WTC11 (cell line): ENCODE results near the gene MCL1. TPM values are rescaled to one million over a fixed set of nuclear protein-coding genes. Genes with fewer than 3 reads are reported as not detected.

ENCODE experiments used
- ATAC-seq: fragments of 200-7000 bp; cut with Tn5 transposase; 2 replicates; pipeline ENCODE4 v1.10.0; 2021; ENCODE audit warnings: mild to moderate bottlenecking, moderate library complexity
- CTCF ChIA-PET: fragments of 300-600 bp; sonication (Branson Sonifier 250); formaldehyde crosslinking; loops from one replicate; lab custom pipeline; 2021; ENCODE audit warnings: antibody characterized with exemption; lab: Charles Lee
- POLR2A ChIA-PET: fragments of 350-600 bp; sonication (Branson Sonifier 250); formaldehyde crosslinking; loops from one replicate; lab custom pipeline; 2021; ENCODE audit warnings: antibody characterized with exemption; lab: Charles Lee
- DNase-seq: peaks from one replicate; pipeline ENCODE4 v3.0.0; 2021; ENCODE audit warnings: low spot score
- H3K27ac Mint-ChIP-seq: 2 replicates; pipeline ENCODE4 v1.8.0; 2021; ENCODE audit warnings: mixed read lengths
- H3K27me3 Mint-ChIP-seq: 2 replicates; pipeline ENCODE4 v1.8.0; 2021; ENCODE audit warnings: low read depth, mild to moderate bottlenecking, moderate library complexity, mixed read lengths
- H3K36me3 Mint-ChIP-seq: 2 replicates; pipeline ENCODE4 v1.8.0; 2021; ENCODE audit warnings: mixed read lengths
- H3K4me1 Mint-ChIP-seq: 2 replicates; pipeline ENCODE4 v1.8.0; 2022; ENCODE audit warnings: mixed read lengths
- H3K4me3 Mint-ChIP-seq: 2 replicates; pipeline ENCODE4 v1.8.0; 2021; ENCODE audit warnings: mild to moderate bottlenecking, moderate library complexity, mixed read lengths
- H3K9me3 Mint-ChIP-seq: 2 replicates; pipeline ENCODE4 v1.8.0; 2021; ENCODE audit warnings: mixed read lengths
- ARID4B ChIP-seq: sonication (generic); formaldehyde crosslinking; IDR thresholded peaks from 2 replicates; pipeline ENCODE4 v1.8.0; 2023; ENCODE audit warnings: missing genetic modification reagents, mild to moderate bottlenecking, borderline replicate concordance
- CBFB ChIP-seq: sonication (generic); formaldehyde crosslinking; IDR thresholded peaks from 2 replicates; pipeline ENCODE4 v1.8.1; 2022; ENCODE audit warnings: mild to moderate bottlenecking, low read depth, missing genetic modification reagents
- CDX4 ChIP-seq: fragments of 250-450 bp; sonication (Bioruptor Pico); IDR thresholded peaks from 2 replicates; pipeline ENCODE4 v1.9.0; 2021; ENCODE audit warnings: moderate library complexity, mild to moderate bottlenecking, inconsistent platforms, borderline replicate concordance
- CREM ChIP-seq: sonication (generic); formaldehyde crosslinking; IDR thresholded peaks from 2 replicates; pipeline ENCODE4 v1.8.1; 2022; ENCODE audit warnings: mild to moderate bottlenecking, missing genetic modification reagents, moderate library complexity
- FOXP1 ChIP-seq: sonication (generic); formaldehyde crosslinking; IDR thresholded peaks from 2 replicates; pipeline ENCODE4 v1.8.0; 2022; ENCODE audit warnings: missing genetic modification reagents, mild to moderate bottlenecking, moderate library complexity, borderline replicate concordance
- GABPB1 ChIP-seq: sonication (generic); formaldehyde crosslinking; IDR thresholded peaks from 2 replicates; pipeline ENCODE4 v1.8.1; 2023; ENCODE audit warnings: mild to moderate bottlenecking, missing genetic modification reagents
- HMGXB4 ChIP-seq: sonication (generic); formaldehyde crosslinking; IDR thresholded peaks from 2 replicates; pipeline ENCODE4 v1.8.1; 2023; ENCODE audit warnings: mild to moderate bottlenecking, moderate library complexity, missing genetic modification reagents
- JUN ChIP-seq: sonication (generic); formaldehyde crosslinking; IDR thresholded peaks from 2 replicates; pipeline ENCODE4 v1.8.0; 2023; ENCODE audit warnings: mild to moderate bottlenecking, missing genetic modification reagents
- NR3C1 ChIP-seq: sonication (generic); formaldehyde crosslinking; conservative IDR thresholded peaks from 2 replicates; pipeline ENCODE4 v1.8.1; 2023; ENCODE audit warnings: low read depth, mild to moderate bottlenecking, missing genetic modification reagents
- SMAD3 ChIP-seq: sonication (generic); formaldehyde crosslinking; IDR thresholded peaks from 2 replicates; pipeline ENCODE4 v1.8.0; 2022; ENCODE audit warnings: missing genetic modification reagents, mild to moderate bottlenecking, borderline replicate concordance
- STAT6 ChIP-seq: sonication (generic); formaldehyde crosslinking; conservative IDR thresholded peaks from 2 replicates; pipeline ENCODE4 v1.8.1; 2023; ENCODE audit warnings: mild to moderate bottlenecking, low read depth, missing genetic modification reagents, moderate library complexity
- TP53 ChIP-seq: sonication (generic); formaldehyde crosslinking; IDR thresholded peaks from 2 replicates; pipeline ENCODE4 v1.8.1; 2023; ENCODE audit warnings: mild to moderate bottlenecking, missing genetic modification reagents
- USF1 ChIP-seq: sonication (generic); formaldehyde crosslinking; IDR thresholded peaks from 2 replicates; pipeline ENCODE4 v1.8.0; 2022; ENCODE audit warnings: mild to moderate bottlenecking, missing genetic modification reagents
- ZBTB43 ChIP-seq: sonication (generic); formaldehyde crosslinking; IDR thresholded peaks from 2 replicates; pipeline ENCODE4 v1.8.1; 2023; ENCODE audit warnings: mild to moderate bottlenecking, missing genetic modification reagents
- ZNF121 ChIP-seq: sonication (generic); formaldehyde crosslinking; IDR thresholded peaks from 2 replicates; pipeline ENCODE4 v1.8.0; 2023; ENCODE audit warnings: missing genetic modification reagents
- ZNF138 ChIP-seq: sonication (generic); formaldehyde crosslinking; conservative IDR thresholded peaks from 2 replicates; pipeline ENCODE4 v1.8.1; 2022; ENCODE audit warnings: mild to moderate bottlenecking, moderate library complexity, missing genetic modification reagents
- ZNF317 ChIP-seq: sonication (generic); formaldehyde crosslinking; IDR thresholded peaks from 2 replicates; pipeline ENCODE4 v1.8.1; 2023; ENCODE audit warnings: low read depth, mild to moderate bottlenecking, moderate library complexity, missing genetic modification reagents, borderline replicate concordance
- ZNF512 ChIP-seq: sonication (generic); formaldehyde crosslinking; IDR thresholded peaks from 2 replicates; pipeline ENCODE4 v1.8.1; 2022; ENCODE audit warnings: missing genetic modification reagents, borderline replicate concordance
- ZNF671 ChIP-seq: fragments of 250-450 bp; sonication (Bioruptor Pico); IDR thresholded peaks from 2 replicates; pipeline ENCODE4 v1.8.0; 2021; ENCODE audit warnings: mild to moderate bottlenecking
- total RNA-seq: library from RNA; stranded (reverse); gene quantifications from 3 replicates; pipeline ENCODE4 v1.2.3, GENCODE V29; 2021

Gene MCL1
- total RNA-seq, 1 experiment from 2014 or later, result 191 TPM

- POLR2A ChIA-PET, result no interaction called here
- CTCF ChIA-PET, result no interaction called here
- no peak for DNase-seq
- Mint-ChIP-seq H3K27ac (peak overlapping the region; percentile 94), H3K4me3 (no peak overlapping the region), H3K27me3 (no peaks in the 10 kb centered on the region), H3K36me3 (peaks cover 51% of the 10 kb centered on the region)
- ATAC-seq, result no peak
- no peak for TF ChIP-seq ZBTB43 (CRISPR knock-in tag)
- TF ChIP-seq ARID4B (CRISPR knock-in tag), result no peak
- TF ChIP-seq ZNF317 (CRISPR knock-in tag), result no peak
- no peak for TF ChIP-seq JUN
- TF ChIP-seq CREM, result no peak
- no peak for TF ChIP-seq TP53 (CRISPR knock-in tag)
- TF ChIP-seq CBFB (CRISPR knock-in tag), result no peak
- TF ChIP-seq SMAD3 (CRISPR knock-in tag), result no peak
- TF ChIP-seq ZNF512 (CRISPR knock-in tag), result no peak
- TF ChIP-seq STAT6 (CRISPR knock-in tag), result no peak
- no peak for TF ChIP-seq CDX4 (CRISPR knock-in tag)
- no peak for TF ChIP-seq ZNF138
- no peak for TF ChIP-seq FOXP1 (CRISPR knock-in tag)
- TF ChIP-seq NR3C1 (CRISPR knock-in tag), result no peak
- no peak for TF ChIP-seq USF1 (CRISPR knock-in tag)
- no peak for TF ChIP-seq GABPB1 (CRISPR knock-in tag)
- TF ChIP-seq HMGXB4, result no peak
- no peak for TF ChIP-seq ZNF671
- no peak for TF ChIP-seq ZNF121 (CRISPR knock-in tag)
- TF ChIP-seq, all 79 proteins: peak for 0
- peaks cover 21% of the 10 kb centered on the region for H3K4me1 Mint-ChIP-seq
- no peaks in the 10 kb centered on the region for H3K9me3 Mint-ChIP-seq
These were observed 32.6 kb upstream of the MCL1 start for GRCh38 chr1:150612014-150612345.
